A673 (cell line): ENCODE measurements around the gene MGA. TPM values are rescaled to one million over a fixed set of nuclear protein-coding genes. Genes with fewer than 3 reads are reported as not detected.
"Not testable (repeated sequence)": the region's sequence is repeated elsewhere in the genome, so short reads cannot be mapped to it uniquely, and the experiment has no call there.

Source experiments
- BruUV-seq: library from RNA; stranded (reverse); fragments of 400-500 nt; replicated peaks from 2 replicates; lab custom pipeline; 2021; lab: Mats Ljungman, UMichigan
- CTCF ChIA-PET: fragments of 300-600 bp; sonication (Branson Sonifier 250); formaldehyde crosslinking; loops from one replicate; lab custom pipeline; 2022; ENCODE audit warnings: antibody characterized with exemption; lab: Charles Lee
- POLR2A ChIA-PET: fragments of 300-600 bp; sonication (Branson Sonifier 250); formaldehyde crosslinking; loops from one replicate; lab custom pipeline; 2022; ENCODE audit warnings: antibody characterized with exemption; ENCODE audit not compliant: low non-redundant PET; lab: Charles Lee
- DNase-seq: peaks from one replicate; pipeline ENCODE4 v3.0.0-alpha.2; 2015; ENCODE audit warnings: low spot score
- H3K27ac ChIP-seq: fragments of 200-600 bp; sonication (generic); 2 replicates; pipeline ENCODE4 v1.5.1; 2016; ENCODE audit warnings: mixed run types, low read depth, mild to moderate bottlenecking, mixed read lengths, antibody characterized with exemption, low read length; ENCODE audit not compliant: poor library complexity, severe bottlenecking
- H3K27me3 ChIP-seq: fragments of 200-600 bp; sonication (generic); replicated peaks from 2 replicates; pipeline ENCODE4 v1.6.1; 2017; ENCODE audit warnings: mixed run types, low read depth, mild to moderate bottlenecking, mixed read lengths, antibody characterized with exemption, low read length; ENCODE audit not compliant: insufficient read depth, poor library complexity
- H3K36me3 ChIP-seq: fragments of 200-600 bp; sonication (generic); 2 replicates; pipeline ENCODE4 v1.6.1; 2016; ENCODE audit warnings: mixed run types, mild to moderate bottlenecking, mixed read lengths, antibody characterized with exemption, low read length; ENCODE audit not compliant: insufficient read depth, poor library complexity, severe bottlenecking
- H3K4me1 ChIP-seq: fragments of 200-600 bp; sonication (generic); 2 replicates; pipeline ENCODE4 v1.6.1; 2017; ENCODE audit warnings: mixed run types, mild to moderate bottlenecking, mixed read lengths, antibody characterized with exemption, low read length; ENCODE audit not compliant: insufficient read depth, poor library complexity, severe bottlenecking
- H3K4me3 ChIP-seq: fragments of 200-600 bp; sonication (generic); 2 replicates; pipeline ENCODE4 v1.5.1; 2016; ENCODE audit warnings: low read depth, mixed run types, mild to moderate bottlenecking, mixed read lengths, low read length; ENCODE audit not compliant: poor library complexity, severe bottlenecking
- H3K9me3 ChIP-seq: fragments of 200-600 bp; sonication (generic); 2 replicates; pipeline ENCODE4 v1.6.1; 2016; ENCODE audit warnings: mixed run types, low read depth, mild to moderate bottlenecking, mixed read lengths, antibody characterized with exemption, low read length; ENCODE audit not compliant: poor library complexity, severe bottlenecking
- EZH2 ChIP-seq: fragments of 200-600 bp; sonication (generic); IDR thresholded peaks from 2 replicates; pipeline ENCODE4 v1.6.1; 2017; ENCODE audit warnings: borderline replicate concordance, low read depth, mild to moderate bottlenecking, mixed read lengths, antibody characterized with exemption, low read length; ENCODE audit not compliant: poor library complexity, severe bottlenecking
- intact Hi-C: fragments of 100-400 bp; cut with micrococcal nuclease; formaldehyde crosslinking; loops from one replicate; pipeline ENCODE4 v1.10.0; 2022; ENCODE audit not compliant: unreplicated experiment
- total RNA-seq: library from RNA; stranded (reverse); gene quantifications from 2 replicates; pipeline ENCODE4 v1.2.3, GENCODE V29; 2021
- TF ChIP-seq, protein P1 (sequence below): fragments of 300-800, 200-600 bp; sonication (generic); conservative IDR thresholded peaks from 2 replicates; pipeline ENCODE4 v1.5.1; 2017; ENCODE audit warnings: low read depth, mild to moderate bottlenecking, antibody characterized with exemption, low read length, moderate library complexity, mixed read lengths

Gene MGA
- total RNA-seq, 1 experiment from 2014 or later: 49.3 TPM

DNA sequence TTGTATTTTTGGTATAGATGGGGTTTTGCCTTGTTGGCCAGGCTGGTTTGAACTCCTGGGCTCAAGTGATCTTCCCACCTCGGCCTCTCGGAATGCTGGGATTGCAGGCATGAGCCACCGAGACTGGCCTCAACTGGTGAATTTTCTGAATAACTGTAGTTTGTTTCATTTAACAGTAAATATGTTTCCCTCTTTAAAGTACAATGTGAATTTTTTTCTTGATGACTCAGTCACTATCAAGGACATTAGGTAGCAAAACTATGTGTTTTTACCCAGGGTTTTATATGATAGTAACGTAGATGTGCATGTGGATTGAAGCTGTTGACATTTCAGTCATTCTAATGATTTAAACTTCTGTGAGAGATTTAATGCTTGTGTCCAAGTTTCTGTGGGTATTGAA lies 73.9 kb downstream of the MGA start:
- BruUV-seq: no TSS peak
- Histone ChIP-seq H3K9me3 (no peaks in the 10 kb centered on the region), H3K36me3 (peaks cover 31% of the 10 kb centered on the region), H3K27ac (no peak overlapping the region), H3K4me1 (peaks cover 9% of the 10 kb centered on the region), H3K4me3 (no peak overlapping the region), H3K27me3 (no peaks in the 10 kb centered on the region)
- DNase-seq: no peak
- ChIA-PET POLR2A (no interaction called here), CTCF (no interaction called here)
- TF ChIP-seq EZH2: no peak
- TF ChIP-seq, protein P1, sequence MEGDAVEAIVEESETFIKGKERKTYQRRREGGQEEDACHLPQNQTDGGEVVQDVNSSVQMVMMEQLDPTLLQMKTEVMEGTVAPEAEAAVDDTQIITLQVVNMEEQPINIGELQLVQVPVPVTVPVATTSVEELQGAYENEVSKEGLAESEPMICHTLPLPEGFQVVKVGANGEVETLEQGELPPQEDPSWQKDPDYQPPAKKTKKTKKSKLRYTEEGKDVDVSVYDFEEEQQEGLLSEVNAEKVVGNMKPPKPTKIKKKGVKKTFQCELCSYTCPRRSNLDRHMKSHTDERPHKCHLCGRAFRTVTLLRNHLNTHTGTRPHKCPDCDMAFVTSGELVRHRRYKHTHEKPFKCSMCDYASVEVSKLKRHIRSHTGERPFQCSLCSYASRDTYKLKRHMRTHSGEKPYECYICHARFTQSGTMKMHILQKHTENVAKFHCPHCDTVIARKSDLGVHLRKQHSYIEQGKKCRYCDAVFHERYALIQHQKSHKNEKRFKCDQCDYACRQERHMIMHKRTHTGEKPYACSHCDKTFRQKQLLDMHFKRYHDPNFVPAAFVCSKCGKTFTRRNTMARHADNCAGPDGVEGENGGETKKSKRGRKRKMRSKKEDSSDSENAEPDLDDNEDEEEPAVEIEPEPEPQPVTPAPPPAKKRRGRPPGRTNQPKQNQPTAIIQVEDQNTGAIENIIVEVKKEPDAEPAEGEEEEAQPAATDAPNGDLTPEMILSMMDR: no peak
- intact Hi-C loops: no loop called here

- POLR2A ChIA-PET: no interaction called here
- Histone ChIP-seq H3K4me3 (no peak overlapping the region), H3K27me3 (no peaks in the 10 kb centered on the region), H3K36me3 (peaks cover 35% of the 10 kb centered on the region), H3K27ac (no peak overlapping the region), H3K4me1 (peaks cover 9% of the 10 kb centered on the region), H3K9me3 (no peaks in the 10 kb centered on the region)
- BruUV-seq: no TSS peak
- no peak for DNase-seq
- CTCF ChIA-PET: no interaction called here
- intact Hi-C loops: no loop called here
- TF ChIP-seq EZH2: no peak
- TF ChIP-seq, protein P1: no peak
These were observed 74.8 kb downstream of the MGA start for GRCh38 chr15:41735046-41735445.

DNA sequence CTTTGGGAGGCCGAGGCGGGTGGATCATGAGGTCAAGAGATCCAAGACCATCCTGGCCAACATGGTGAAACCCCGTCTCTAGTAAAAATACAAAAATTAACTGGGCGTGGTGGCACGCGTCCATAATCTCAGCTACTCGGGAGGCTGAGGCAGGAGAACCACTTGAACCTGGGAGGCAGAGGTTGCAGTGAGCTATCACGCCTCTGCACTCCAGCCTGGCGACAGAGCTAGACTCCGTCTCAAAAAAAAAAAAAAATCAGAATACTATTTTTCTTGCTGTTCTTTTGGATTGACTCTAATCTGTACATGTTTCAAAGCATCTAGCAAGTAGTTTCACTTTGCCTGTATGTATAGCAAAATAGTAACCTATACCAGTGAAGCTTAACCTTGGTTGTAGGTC lies 75.3 kb downstream of the MGA start:
- DNase-seq, H3K9me3 ChIP-seq, H3K27ac ChIP-seq, H3K4me3 ChIP-seq, BruUV-seq, POLR2A ChIA-PET, H3K4me1 ChIP-seq, CTCF ChIA-PET, intact Hi-C loops, H3K27me3 ChIP-seq: not testable (repeated sequence)
- H3K36me3 ChIP-seq: peaks cover 36% of the 10 kb centered on the region

DNA sequence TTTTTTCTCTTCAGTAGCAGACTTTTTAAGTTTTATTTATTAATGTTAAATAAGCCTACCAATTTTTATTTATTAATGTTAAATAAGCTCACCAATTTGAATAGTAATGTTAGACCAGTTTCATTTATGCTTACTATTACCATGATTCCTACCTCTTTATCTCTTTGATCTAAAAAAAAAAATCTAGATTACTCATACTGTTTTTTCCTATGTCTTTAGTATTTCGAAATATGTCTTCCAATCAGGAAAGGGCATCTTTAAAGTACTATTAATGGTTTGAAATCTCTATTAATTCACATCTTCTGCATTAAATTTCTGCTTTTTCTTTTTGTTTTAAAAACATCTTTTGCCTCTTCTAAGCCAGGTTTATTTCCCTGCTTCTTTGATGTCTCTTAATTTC lies 86.6 kb downstream of the MGA start:
- H3K27me3 ChIP-seq: no peaks in the 10 kb centered on the region
- no TSS peak for BruUV-seq
- intact Hi-C loops: no loop called here
- H3K9me3 ChIP-seq: no peaks in the 10 kb centered on the region
- no peak overlapping the region for H3K27ac ChIP-seq
- H3K4me3 ChIP-seq: no peak overlapping the region
- H3K4me1 ChIP-seq: no peaks in the 10 kb centered on the region
- H3K36me3 ChIP-seq: peaks cover 11% of the 10 kb centered on the region
- no peak for TF ChIP-seq EZH2
- TF ChIP-seq, protein P1: no peak
- ChIA-PET CTCF (interaction anchor here (0.6 kb wide), 1 partner anchor 101 kb away, joined by 3 read pairs; no protein-coding TSS in a partner anchor), POLR2A (no interaction called here)
- DNase-seq: peak; percentile 3
